ENCODE measurements around the gene PRKCE.

- TF ChIP-seq, protein P1, sequence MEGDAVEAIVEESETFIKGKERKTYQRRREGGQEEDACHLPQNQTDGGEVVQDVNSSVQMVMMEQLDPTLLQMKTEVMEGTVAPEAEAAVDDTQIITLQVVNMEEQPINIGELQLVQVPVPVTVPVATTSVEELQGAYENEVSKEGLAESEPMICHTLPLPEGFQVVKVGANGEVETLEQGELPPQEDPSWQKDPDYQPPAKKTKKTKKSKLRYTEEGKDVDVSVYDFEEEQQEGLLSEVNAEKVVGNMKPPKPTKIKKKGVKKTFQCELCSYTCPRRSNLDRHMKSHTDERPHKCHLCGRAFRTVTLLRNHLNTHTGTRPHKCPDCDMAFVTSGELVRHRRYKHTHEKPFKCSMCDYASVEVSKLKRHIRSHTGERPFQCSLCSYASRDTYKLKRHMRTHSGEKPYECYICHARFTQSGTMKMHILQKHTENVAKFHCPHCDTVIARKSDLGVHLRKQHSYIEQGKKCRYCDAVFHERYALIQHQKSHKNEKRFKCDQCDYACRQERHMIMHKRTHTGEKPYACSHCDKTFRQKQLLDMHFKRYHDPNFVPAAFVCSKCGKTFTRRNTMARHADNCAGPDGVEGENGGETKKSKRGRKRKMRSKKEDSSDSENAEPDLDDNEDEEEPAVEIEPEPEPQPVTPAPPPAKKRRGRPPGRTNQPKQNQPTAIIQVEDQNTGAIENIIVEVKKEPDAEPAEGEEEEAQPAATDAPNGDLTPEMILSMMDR (conservative IDR thresholded peaks at IDR 0.05 in 1 of 2, IDR thresholded peaks at IDR 0.05 in 1 of 2; ENCODE audit: low read depth in 1 of 2, low read length in 2 of 2), result no peak
- TF ChIP-seq EZH2 (IDR thresholded peaks at IDR 0.05; ENCODE audit: low read length, missing control alignments), result no peak
These were observed 19.5 kb upstream of the PRKCE start for GRCh38 chr2:45631955-45632354.

All from fibroblast of lung (primary cell).